OCI-LY7 (cell line): Measurements from ENCODE around the gene FAR1.

ENCODE experiments used
- EZH2phosphoT487 ChIP-seq: fragments of 200-600 bp; sonication (generic); IDR thresholded peaks from 2 replicates; pipeline ENCODE4 v1.6.1; 2018; ENCODE audit warnings: low read depth, borderline replicate concordance, mild to moderate bottlenecking, mixed run types, antibody characterized with exemption, low read length, moderate library complexity, mixed read lengths
- TF ChIP-seq, protein P1 (sequence below): fragments of 200-600 bp; sonication (generic); conservative IDR thresholded peaks from 2 replicates; pipeline ENCODE4 v1.5.1; 2014; ENCODE audit warnings: mild to moderate bottlenecking, antibody characterized with exemption, low read length, moderate library complexity, mixed read lengths

DNA sequence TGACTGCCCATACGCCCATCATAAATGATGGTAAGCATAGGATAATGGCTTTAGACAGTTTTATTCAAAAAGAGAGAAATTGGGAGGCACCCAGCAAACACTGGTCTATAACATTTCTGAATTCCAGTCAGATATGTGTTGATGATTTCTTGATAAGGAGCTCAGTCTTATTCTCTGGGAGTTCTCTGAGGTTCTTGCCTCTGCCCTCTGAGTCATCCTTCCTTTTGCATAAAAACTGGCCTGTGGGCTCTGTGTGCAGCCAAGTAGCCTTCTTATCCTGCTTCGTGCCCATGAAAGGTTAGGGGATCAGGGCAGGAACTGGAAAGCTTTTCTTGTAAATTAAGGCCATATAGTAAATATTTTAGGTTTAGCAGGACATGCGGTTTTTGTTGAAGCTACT lies 48.9 kb downstream of the FAR1 start:
- TF ChIP-seq, protein P1, sequence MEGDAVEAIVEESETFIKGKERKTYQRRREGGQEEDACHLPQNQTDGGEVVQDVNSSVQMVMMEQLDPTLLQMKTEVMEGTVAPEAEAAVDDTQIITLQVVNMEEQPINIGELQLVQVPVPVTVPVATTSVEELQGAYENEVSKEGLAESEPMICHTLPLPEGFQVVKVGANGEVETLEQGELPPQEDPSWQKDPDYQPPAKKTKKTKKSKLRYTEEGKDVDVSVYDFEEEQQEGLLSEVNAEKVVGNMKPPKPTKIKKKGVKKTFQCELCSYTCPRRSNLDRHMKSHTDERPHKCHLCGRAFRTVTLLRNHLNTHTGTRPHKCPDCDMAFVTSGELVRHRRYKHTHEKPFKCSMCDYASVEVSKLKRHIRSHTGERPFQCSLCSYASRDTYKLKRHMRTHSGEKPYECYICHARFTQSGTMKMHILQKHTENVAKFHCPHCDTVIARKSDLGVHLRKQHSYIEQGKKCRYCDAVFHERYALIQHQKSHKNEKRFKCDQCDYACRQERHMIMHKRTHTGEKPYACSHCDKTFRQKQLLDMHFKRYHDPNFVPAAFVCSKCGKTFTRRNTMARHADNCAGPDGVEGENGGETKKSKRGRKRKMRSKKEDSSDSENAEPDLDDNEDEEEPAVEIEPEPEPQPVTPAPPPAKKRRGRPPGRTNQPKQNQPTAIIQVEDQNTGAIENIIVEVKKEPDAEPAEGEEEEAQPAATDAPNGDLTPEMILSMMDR, result no peak
- no peak for TF ChIP-seq EZH2phosphoT487
